H1 (cell line): ENCODE results near the gene NHS.

ENCODE experiments used
- CBX5 ChIP-seq: fragments of 300-800, 300-1000 bp; sonication (generic); IDR thresholded peaks from 2 replicates; pipeline ENCODE4 v1.7.1; 2016; ENCODE audit warnings: antibody characterized with exemption, low read length, low read depth
- EGR1 ChIP-seq: IDR thresholded peaks from 2 replicates; pipeline ENCODE4 v1.6.1; 2011; ENCODE audit warnings: low read depth, low read length, borderline replicate concordance
- HDAC6 ChIP-seq: IDR thresholded peaks from one replicate; pipeline ENCODE4 v1.7.1; 2012; ENCODE audit warnings: low read depth, mild to moderate bottlenecking, inconsistent platforms, low read length, moderate library complexity
- JUND ChIP-seq: IDR thresholded peaks from 2 replicates; pipeline ENCODE4 v1.6.1; 2011; ENCODE audit warnings: mild to moderate bottlenecking, improper control_type of control experiment, low read length
- POLR2A ChIP-seq, 2 experiments: IDR thresholded peaks; 1 replicate in 1 of 2; 2 replicates in 1 of 2; pipeline ENCODE4 v1.6.1; 2011; ENCODE audit warnings: low read depth in 2 of 2, low read length in 2 of 2, mild to moderate bottlenecking in 2 of 2; ENCODE audit errors: control extremely low read depth in 1 of 2
- TAF7 ChIP-seq: optimal IDR thresholded peaks from 2 replicates; pipeline ENCODE3; 2011; ENCODE audit warnings: low read depth, mild to moderate bottlenecking, inconsistent platforms, low read length, moderate library complexity, borderline replicate concordance
- YY1 ChIP-seq: IDR thresholded peaks from 2 replicates; pipeline ENCODE4 v1.6.1; 2011; ENCODE audit warnings: low read depth, mild to moderate bottlenecking, low read length
- ZNF274 ChIP-seq: IDR thresholded peaks from 2 replicates; pipeline ENCODE4 v1.7.0; 2012; ENCODE audit warnings: low read length, borderline replicate concordance; ENCODE audit errors: extremely low read depth
- TF ChIP-seq, protein P1 (sequence below), 3 experiments: IDR thresholded peaks; 1 replicate in 2 of 3; 2 replicates in 1 of 3; pipeline versions ENCODE4 v1.5.1 to v1.6.1; 2011; ENCODE audit warnings: low read length in 3 of 3, mild to moderate bottlenecking in 3 of 3, inconsistent platforms in 2 of 3, low read depth in 1 of 3, moderate library complexity in 1 of 3; ENCODE audit not compliant: insufficient read depth in 1 of 3; ENCODE audit errors: control extremely low read depth in 1 of 3

DNA sequence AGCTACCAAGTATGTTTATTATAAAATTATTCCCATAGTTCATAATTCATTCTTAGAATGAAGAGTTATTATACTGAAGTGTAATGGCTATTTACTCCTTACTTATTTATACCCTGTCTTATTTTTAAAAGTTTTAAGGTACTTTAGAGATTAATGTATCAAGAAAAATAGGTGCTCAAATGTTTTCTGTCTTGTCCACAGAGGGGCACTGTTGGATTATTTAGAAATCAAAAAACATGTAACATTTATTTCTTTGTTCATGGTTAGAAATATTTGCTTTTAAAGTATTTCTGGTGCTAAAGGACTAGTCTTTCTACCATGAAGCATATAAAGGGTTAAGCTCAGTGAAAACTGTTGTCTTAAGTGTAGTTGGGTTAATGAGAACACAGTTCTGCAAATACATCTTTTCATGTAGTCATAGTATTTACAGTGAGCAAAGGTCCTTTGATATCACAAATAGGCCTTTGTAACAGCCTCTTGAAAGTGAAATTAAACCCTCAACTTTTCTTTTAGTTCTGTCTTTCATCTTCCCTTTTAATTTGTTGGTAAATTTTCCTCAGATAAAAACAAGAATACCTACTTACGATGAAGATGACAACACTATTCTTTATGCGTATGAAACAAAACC lies 370.0 kb downstream of the NHS start:
- TF ChIP-seq ZNF274, result no peak
- no peak for TF ChIP-seq HDAC6
- no peak for TF ChIP-seq JUND
- TF ChIP-seq CBX5, result no peak
- TF ChIP-seq, protein P1, sequence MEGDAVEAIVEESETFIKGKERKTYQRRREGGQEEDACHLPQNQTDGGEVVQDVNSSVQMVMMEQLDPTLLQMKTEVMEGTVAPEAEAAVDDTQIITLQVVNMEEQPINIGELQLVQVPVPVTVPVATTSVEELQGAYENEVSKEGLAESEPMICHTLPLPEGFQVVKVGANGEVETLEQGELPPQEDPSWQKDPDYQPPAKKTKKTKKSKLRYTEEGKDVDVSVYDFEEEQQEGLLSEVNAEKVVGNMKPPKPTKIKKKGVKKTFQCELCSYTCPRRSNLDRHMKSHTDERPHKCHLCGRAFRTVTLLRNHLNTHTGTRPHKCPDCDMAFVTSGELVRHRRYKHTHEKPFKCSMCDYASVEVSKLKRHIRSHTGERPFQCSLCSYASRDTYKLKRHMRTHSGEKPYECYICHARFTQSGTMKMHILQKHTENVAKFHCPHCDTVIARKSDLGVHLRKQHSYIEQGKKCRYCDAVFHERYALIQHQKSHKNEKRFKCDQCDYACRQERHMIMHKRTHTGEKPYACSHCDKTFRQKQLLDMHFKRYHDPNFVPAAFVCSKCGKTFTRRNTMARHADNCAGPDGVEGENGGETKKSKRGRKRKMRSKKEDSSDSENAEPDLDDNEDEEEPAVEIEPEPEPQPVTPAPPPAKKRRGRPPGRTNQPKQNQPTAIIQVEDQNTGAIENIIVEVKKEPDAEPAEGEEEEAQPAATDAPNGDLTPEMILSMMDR (IDR thresholded peaks at IDR 0.05; ENCODE audit: control extremely low read depth in 1 of 3, insufficient read depth in 1 of 3, low read depth in 1 of 3, low read length in 3 of 3), result no peak; a peak in 1 of 4 replicates
- no peak for TF ChIP-seq TAF7
- no peak for TF ChIP-seq POLR2A (IDR thresholded peaks at IDR 0.05; ENCODE audit: control extremely low read depth in 1 of 2, low read depth in 2 of 2, low read length in 2 of 2)
- no peak for TF ChIP-seq EGR1
- no peak for TF ChIP-seq YY1
